IPS-15b (cell line): Measurements from ENCODE around the gene ROBO1.

ENCODE experiments used
- H3K27me3 ChIP-seq: one replicate; pipeline ENCODE4 v1.6.1; 2013; ENCODE audit warnings: low read length; ENCODE audit not compliant: control insufficient read depth, insufficient read depth
- H3K36me3 ChIP-seq: one replicate; pipeline ENCODE4 v1.6.1; 2013; ENCODE audit warnings: low read length; ENCODE audit not compliant: control insufficient read depth, insufficient read depth
- H3K4me1 ChIP-seq: one replicate; pipeline ENCODE4 v1.6.1; 2013; ENCODE audit warnings: mild to moderate bottlenecking, low read length; ENCODE audit not compliant: control insufficient read depth, insufficient read depth
- H3K4me3 ChIP-seq: one replicate; pipeline ENCODE4 v1.5.1; 2013; ENCODE audit warnings: low read depth, low read length
- H3K9ac ChIP-seq: one replicate; pipeline ENCODE4 v1.6.1; 2013; ENCODE audit warnings: low read depth, mild to moderate bottlenecking, low read length
- H3K9me3 ChIP-seq: one replicate; pipeline ENCODE4 v1.6.1; 2013; ENCODE audit warnings: mild to moderate bottlenecking, low read length; ENCODE audit not compliant: control insufficient read depth, insufficient read depth

Gene ROBO1

GRCh38 chr3:78827618-78828017 is 940.2 kb downstream of the ROBO1 start:
- Histone ChIP-seq H3K36me3 (no peaks in the 10 kb centered on the region), H3K4me3 (no peak overlapping the region), H3K9me3 (no peaks in the 10 kb centered on the region), H3K27me3 (no peaks in the 10 kb centered on the region), H3K9ac (no peak overlapping the region), H3K4me1 (no peaks in the 10 kb centered on the region)

- no peaks in the 10 kb centered on the region for H3K4me1 ChIP-seq
These were observed 942.0 kb downstream of the ROBO1 start for GRCh38 chr3:78825858-78826215.

GRCh38 chr3:78825118-78825857 is 942.5 kb downstream of the ROBO1 start:
- Histone ChIP-seq H3K9me3 (no peaks in the 10 kb centered on the region), H3K27me3 (no peaks in the 10 kb centered on the region), H3K4me1 (no peaks in the 10 kb centered on the region), H3K36me3 (no peaks in the 10 kb centered on the region), H3K4me3 (no peak overlapping the region), H3K9ac (no peak overlapping the region)

More at GRCh38 chr3:78825858-78826215, 942.0 kb downstream of the ROBO1 start:
- H3K4me3 ChIP-seq = no peak overlapping the region
- H3K36me3 ChIP-seq = no peaks in the 10 kb centered on the region
- no peak overlapping the region for H3K9ac ChIP-seq
- H3K27me3 ChIP-seq = no peaks in the 10 kb centered on the region
- H3K9me3 ChIP-seq = no peaks in the 10 kb centered on the region

GRCh38 chr3:78823859-78824258 is 943.9 kb downstream of the ROBO1 start:
- H3K4me3 ChIP-seq = no peak overlapping the region
- H3K9me3 ChIP-seq = no peaks in the 10 kb centered on the region
- no peak overlapping the region for H3K9ac ChIP-seq

GRCh38 chr3:78823434-78823833 is 944.4 kb downstream of the ROBO1 start:
- no peaks in the 10 kb centered on the region for H3K4me1 ChIP-seq

More at GRCh38 chr3:78823859-78824258, 943.9 kb downstream of the ROBO1 start:
- Histone ChIP-seq H3K27me3 (no peaks in the 10 kb centered on the region), H3K4me1 (no peaks in the 10 kb centered on the region), H3K36me3 (no peaks in the 10 kb centered on the region)

GRCh38 chr3:78822726-78823125 is 945.1 kb downstream of the ROBO1 start:
- no peaks in the 10 kb centered on the region for H3K4me1 ChIP-seq
- H3K27me3 ChIP-seq = no peaks in the 10 kb centered on the region
- H3K9ac ChIP-seq = no peak overlapping the region
- H3K9me3 ChIP-seq = no peaks in the 10 kb centered on the region
- no peaks in the 10 kb centered on the region for H3K36me3 ChIP-seq
- H3K4me3 ChIP-seq = no peak overlapping the region

More at GRCh38 chr3:78823434-78823833, 944.4 kb downstream of the ROBO1 start:
- Histone ChIP-seq H3K27me3 (no peaks in the 10 kb centered on the region), H3K9me3 (no peaks in the 10 kb centered on the region), H3K9ac (no peak overlapping the region), H3K36me3 (no peaks in the 10 kb centered on the region), H3K4me3 (no peak overlapping the region)

- H3K9ac ChIP-seq = no peak overlapping the region
- no peak overlapping the region for H3K4me3 ChIP-seq
- H3K27me3 ChIP-seq = no peaks in the 10 kb centered on the region
- H3K4me1 ChIP-seq = no peaks in the 10 kb centered on the region
- no peaks in the 10 kb centered on the region for H3K36me3 ChIP-seq
- H3K9me3 ChIP-seq = no peaks in the 10 kb centered on the region
These were observed 947.3 kb downstream of the ROBO1 start for GRCh38 chr3:78820542-78820941.

- Histone ChIP-seq H3K4me3 (no peak overlapping the region), H3K9ac (no peak overlapping the region), H3K9me3 (no peaks in the 10 kb centered on the region), H3K36me3 (no peaks in the 10 kb centered on the region), H3K4me1 (no peaks in the 10 kb centered on the region), H3K27me3 (no peaks in the 10 kb centered on the region)
These were observed 949.4 kb downstream of the ROBO1 start for GRCh38 chr3:78818161-78818985.

GRCh38 chr3:78814893-78815562 is 952.8 kb downstream of the ROBO1 start:
- H3K9ac ChIP-seq = no peak overlapping the region
- no peaks in the 10 kb centered on the region for H3K9me3 ChIP-seq
- H3K4me1 ChIP-seq = no peaks in the 10 kb centered on the region
- H3K36me3 ChIP-seq = no peaks in the 10 kb centered on the region
- no peak overlapping the region for H3K4me3 ChIP-seq
- H3K27me3 ChIP-seq = no peaks in the 10 kb centered on the region

- H3K36me3 ChIP-seq = no peaks in the 10 kb centered on the region
- no peaks in the 10 kb centered on the region for H3K27me3 ChIP-seq
- H3K4me3 ChIP-seq = no peak overlapping the region
These were observed 955.6 kb downstream of the ROBO1 start for GRCh38 chr3:78812166-78812565.

GRCh38 chr3:78809966-78810365 is 957.8 kb downstream of the ROBO1 start:
- H3K9ac ChIP-seq = no peak overlapping the region
- H3K4me3 ChIP-seq = no peak overlapping the region
- H3K36me3 ChIP-seq = no peaks in the 10 kb centered on the region
- no peaks in the 10 kb centered on the region for H3K4me1 ChIP-seq
- H3K27me3 ChIP-seq = no peaks in the 10 kb centered on the region
- no peaks in the 10 kb centered on the region for H3K9me3 ChIP-seq

More at GRCh38 chr3:78812166-78812565, 955.6 kb downstream of the ROBO1 start:
- Histone ChIP-seq H3K4me1 (no peaks in the 10 kb centered on the region), H3K9me3 (no peaks in the 10 kb centered on the region), H3K9ac (no peak overlapping the region)
